GM23338 (cell line): ENCODE measurements around the gene TOX2. TPM values are rescaled to one million over a fixed set of nuclear protein-coding genes. Genes with fewer than 3 reads are reported as not detected.

Experiments used
- ATAC-seq: fragments of 200-7000 bp; cut with Tn5 transposase; 3 replicates; pipeline ENCODE4 v1.9.1; 2020
- DNase-seq: peaks from one replicate; pipeline ENCODE4 v3.0.0-alpha.2; 2015; ENCODE audit warnings: low spot score
- H2AFZ ChIP-seq: fragments of 200-600 bp; sonication (generic); 2 replicates; pipeline ENCODE4 v1.8.0; 2016; ENCODE audit warnings: antibody characterized with exemption, mild to moderate bottlenecking, moderate library complexity
- H3F3A ChIP-seq: fragments of 200-600 bp; sonication (generic); replicated peaks from 2 replicates; pipeline ENCODE4 v1.8.0; 2017; ENCODE audit warnings: antibody characterized with exemption, mixed run types, low read depth
- H3K27ac ChIP-seq: fragments of 200-600 bp; sonication (generic); 2 replicates; pipeline ENCODE4 v1.6.1; 2016; ENCODE audit warnings: low read depth
- H3K27me3 ChIP-seq: fragments of 200-600 bp; sonication (generic); 2 replicates; pipeline ENCODE4 v1.8.0; 2016; ENCODE audit warnings: mild to moderate bottlenecking, mixed run types, moderate library complexity; ENCODE audit not compliant: insufficient read depth
- H3K36me3 ChIP-seq: fragments of 200-600 bp; sonication (generic); 2 replicates; pipeline ENCODE4 v1.8.0; 2016; ENCODE audit warnings: mild to moderate bottlenecking; ENCODE audit not compliant: insufficient read depth
- H3K4me1 ChIP-seq: fragments of 200-600 bp; sonication (generic); 2 replicates; pipeline ENCODE4 v1.8.0; 2016; ENCODE audit warnings: mild to moderate bottlenecking, moderate library complexity; ENCODE audit not compliant: insufficient read depth
- H3K4me2 ChIP-seq: fragments of 200-600 bp; sonication (generic); 2 replicates; pipeline ENCODE4 v1.7.1; 2017; ENCODE audit warnings: mixed run types
- H3K4me3 ChIP-seq: fragments of 200-600 bp; sonication (generic); 2 replicates; pipeline ENCODE4 v1.6.1; 2016; ENCODE audit warnings: mixed run types
- H3K79me2 ChIP-seq: fragments of 200-600 bp; sonication (generic); replicated peaks from 2 replicates; pipeline ENCODE4 v1.8.0; 2017; ENCODE audit warnings: mild to moderate bottlenecking; ENCODE audit not compliant: insufficient read depth
- H3K9me2 ChIP-seq: fragments of 200-600 bp; sonication (generic); 2 replicates; pipeline ENCODE4 v1.8.0; 2017; ENCODE audit not compliant: insufficient read depth
- H4K20me1 ChIP-seq: fragments of 200-600 bp; sonication (generic); replicated peaks from 2 replicates; pipeline ENCODE4 v1.8.0; 2017; ENCODE audit warnings: mild to moderate bottlenecking; ENCODE audit not compliant: insufficient read depth
- H3K27ac Mint-ChIP-seq: 2 replicates; pipeline ENCODE4 v1.8.0; 2020; ENCODE audit warnings: inconsistent platforms, mild to moderate bottlenecking, moderate library complexity, mixed read lengths
- H3K27me3 Mint-ChIP-seq: 3 replicates; pipeline ENCODE4 v1.8.0; 2022; ENCODE audit warnings: low read depth, mild to moderate bottlenecking, moderate library complexity, mixed read lengths, inconsistent platforms; ENCODE audit not compliant: insufficient read depth, poor library complexity
- H3K36me3 Mint-ChIP-seq: 3 replicates; pipeline ENCODE4 v1.8.0; 2021; ENCODE audit warnings: low read depth, mild to moderate bottlenecking, inconsistent platforms, moderate library complexity, mixed read lengths
- H3K4me1 Mint-ChIP-seq: 3 replicates; pipeline ENCODE4 v1.8.0; 2020; ENCODE audit warnings: mild to moderate bottlenecking, inconsistent platforms, mixed read lengths
- H3K4me3 Mint-ChIP-seq: 3 replicates; pipeline ENCODE4 v1.8.0; 2021; ENCODE audit warnings: moderate library complexity, mild to moderate bottlenecking, inconsistent platforms, mixed read lengths
- H3K9me3 Mint-ChIP-seq: 3 replicates; pipeline ENCODE4 v1.8.0; 2020; ENCODE audit warnings: moderate library complexity, mild to moderate bottlenecking, inconsistent platforms, mixed read lengths
- CREB1 ChIP-seq: fragments of 250-450 bp; sonication (Bioruptor Pico); IDR thresholded peaks from 2 replicates; pipeline ENCODE4 v1.5.0; 2020; ENCODE audit warnings: low read depth, mild to moderate bottlenecking, moderate library complexity
- POLR2AphosphoS5 ChIP-seq: IDR thresholded peaks from 2 replicates; pipeline ENCODE4 v1.6.1; 2016; ENCODE audit warnings: antibody characterized with exemption, low read depth
- STAT1 ChIP-seq: IDR thresholded peaks from one replicate; pipeline ENCODE4 v1.6.1; 2016; ENCODE audit warnings: antibody characterized with exemption; ENCODE audit not compliant: unreplicated experiment
- ZNF114 ChIP-seq: fragments of 250-450 bp; sonication (Bioruptor Pico); IDR thresholded peaks from 2 replicates; pipeline ENCODE4 v1.5.0; 2020; ENCODE audit warnings: mild to moderate bottlenecking, moderate library complexity
- ZNF331 ChIP-seq: fragments of 250-450 bp; sonication (Bioruptor Pico); IDR thresholded peaks from 2 replicates; pipeline ENCODE4 v1.5.0; 2020; ENCODE audit warnings: low read depth, mild to moderate bottlenecking, moderate library complexity
- polyA plus RNA-seq: library from polyadenylated mRNA; unstranded; fragments of >200 nt; fragmentation: Nextera tagmentation; extraction: Ambion mirVana; gene quantifications from 2 replicates; pipeline ENCODE4 v1.2.1, GENCODE V29; 2016
- total RNA-seq: library from RNA; depleted of rRNA; stranded (reverse); fragments of >200 nt; shearing (Covaris generic); gene quantifications from 2 replicates; pipeline ENCODE4 v1.2.3, GENCODE V29; 2014
- TF ChIP-seq, protein P1 (sequence below): IDR thresholded peaks from 2 replicates; pipeline ENCODE4 v1.6.1; 2016; ENCODE audit warnings: antibody characterized with exemption
- TF ChIP-seq, protein P2 (sequence below): IDR thresholded peaks from one replicate; pipeline ENCODE4 v1.6.1; 2018; ENCODE audit warnings: antibody characterized with exemption; ENCODE audit not compliant: unreplicated experiment
- TF ChIP-seq, protein P3 (sequence below), 2 experiments: fragments of 200-600 bp in 1 of 2; sonication (generic) in 1 of 2; conservative IDR thresholded peaks; 2 replicates each; pipeline versions ENCODE4 v1.5.1 to v1.6.1; 2016 to 2017; ENCODE audit warnings: antibody characterized with exemption in 2 of 2, low read depth in 2 of 2, mild to moderate bottlenecking in 2 of 2, moderate library complexity in 1 of 2

TOX2 gene
- total and polyA plus RNA-seq, 2 experiments from 2014 or later: 1.4 to 1.5 TPM

DNA sequence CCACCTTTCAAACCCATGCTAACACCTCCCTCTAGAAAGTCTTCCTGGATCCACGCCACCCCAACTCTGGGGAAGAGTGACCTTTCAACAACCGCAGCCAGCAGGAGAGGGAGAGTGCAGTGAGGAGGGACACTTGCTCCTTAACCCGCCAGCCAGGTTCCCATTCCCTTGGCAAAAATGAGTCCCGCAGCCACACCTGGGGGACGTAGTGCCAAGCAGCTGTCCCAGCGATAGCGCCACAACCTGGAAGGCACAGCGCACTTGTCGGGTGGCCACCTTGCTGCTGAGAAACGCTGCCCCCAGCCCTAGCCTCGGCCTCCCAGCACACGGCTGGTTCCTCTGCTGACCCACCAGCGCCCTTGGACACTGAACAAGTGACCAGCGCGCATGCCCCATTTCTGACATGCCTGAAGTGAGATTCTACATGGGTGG, 153.0 kb downstream of the TOX2 start:
- TF ChIP-seq CREB1 (CRISPR knock-in tag) (no peak), STAT1 (no peak)
- TF ChIP-seq, protein P1, sequence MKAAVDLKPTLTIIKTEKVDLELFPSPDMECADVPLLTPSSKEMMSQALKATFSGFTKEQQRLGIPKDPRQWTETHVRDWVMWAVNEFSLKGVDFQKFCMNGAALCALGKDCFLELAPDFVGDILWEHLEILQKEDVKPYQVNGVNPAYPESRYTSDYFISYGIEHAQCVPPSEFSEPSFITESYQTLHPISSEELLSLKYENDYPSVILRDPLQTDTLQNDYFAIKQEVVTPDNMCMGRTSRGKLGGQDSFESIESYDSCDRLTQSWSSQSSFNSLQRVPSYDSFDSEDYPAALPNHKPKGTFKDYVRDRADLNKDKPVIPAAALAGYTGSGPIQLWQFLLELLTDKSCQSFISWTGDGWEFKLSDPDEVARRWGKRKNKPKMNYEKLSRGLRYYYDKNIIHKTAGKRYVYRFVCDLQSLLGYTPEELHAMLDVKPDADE: no peak
- TF ChIP-seq, protein P2, sequence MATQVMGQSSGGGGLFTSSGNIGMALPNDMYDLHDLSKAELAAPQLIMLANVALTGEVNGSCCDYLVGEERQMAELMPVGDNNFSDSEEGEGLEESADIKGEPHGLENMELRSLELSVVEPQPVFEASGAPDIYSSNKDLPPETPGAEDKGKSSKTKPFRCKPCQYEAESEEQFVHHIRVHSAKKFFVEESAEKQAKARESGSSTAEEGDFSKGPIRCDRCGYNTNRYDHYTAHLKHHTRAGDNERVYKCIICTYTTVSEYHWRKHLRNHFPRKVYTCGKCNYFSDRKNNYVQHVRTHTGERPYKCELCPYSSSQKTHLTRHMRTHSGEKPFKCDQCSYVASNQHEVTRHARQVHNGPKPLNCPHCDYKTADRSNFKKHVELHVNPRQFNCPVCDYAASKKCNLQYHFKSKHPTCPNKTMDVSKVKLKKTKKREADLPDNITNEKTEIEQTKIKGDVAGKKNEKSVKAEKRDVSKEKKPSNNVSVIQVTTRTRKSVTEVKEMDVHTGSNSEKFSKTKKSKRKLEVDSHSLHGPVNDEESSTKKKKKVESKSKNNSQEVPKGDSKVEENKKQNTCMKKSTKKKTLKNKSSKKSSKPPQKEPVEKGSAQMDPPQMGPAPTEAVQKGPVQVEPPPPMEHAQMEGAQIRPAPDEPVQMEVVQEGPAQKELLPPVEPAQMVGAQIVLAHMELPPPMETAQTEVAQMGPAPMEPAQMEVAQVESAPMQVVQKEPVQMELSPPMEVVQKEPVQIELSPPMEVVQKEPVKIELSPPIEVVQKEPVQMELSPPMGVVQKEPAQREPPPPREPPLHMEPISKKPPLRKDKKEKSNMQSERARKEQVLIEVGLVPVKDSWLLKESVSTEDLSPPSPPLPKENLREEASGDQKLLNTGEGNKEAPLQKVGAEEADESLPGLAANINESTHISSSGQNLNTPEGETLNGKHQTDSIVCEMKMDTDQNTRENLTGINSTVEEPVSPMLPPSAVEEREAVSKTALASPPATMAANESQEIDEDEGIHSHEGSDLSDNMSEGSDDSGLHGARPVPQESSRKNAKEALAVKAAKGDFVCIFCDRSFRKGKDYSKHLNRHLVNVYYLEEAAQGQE: no peak
- no peak for ATAC-seq
- no peaks in the 10 kb centered on the region for H3F3A ChIP-seq
- no peak for DNase-seq
- H3K4me2 ChIP-seq: no peak overlapping the region
- no peaks in the 10 kb centered on the region for H3K27me3 ChIP-seq
- no peaks in the 10 kb centered on the region for H3K36me3 Mint-ChIP-seq
- H3K9me3 Mint-ChIP-seq: no peaks in the 10 kb centered on the region
- no peak overlapping the region for H3K27ac Mint-ChIP-seq
- no peak overlapping the region for H3K4me3 Mint-ChIP-seq
- no peak overlapping the region for H3K4me3 ChIP-seq
- no peak overlapping the region for H3K27ac ChIP-seq
- H3K4me1 Mint-ChIP-seq: peaks cover 17% of the 10 kb centered on the region
- no peaks in the 10 kb centered on the region for H3K79me2 ChIP-seq
- H3K4me1 ChIP-seq: no peaks in the 10 kb centered on the region; the same call in 1 of the 2 replicates
- 0 out of 2 replicates have a peak, but pooled peaks cover 4% of the 10 kb centered on the region for H3K9me2 ChIP-seq
- no peaks in the 10 kb centered on the region for H3K36me3 ChIP-seq
- H2AFZ ChIP-seq: no peak overlapping the region
- H3K27me3 Mint-ChIP-seq: peaks cover 10% of the 10 kb centered on the region
- H4K20me1 ChIP-seq: no peaks in the 10 kb centered on the region

DNA sequence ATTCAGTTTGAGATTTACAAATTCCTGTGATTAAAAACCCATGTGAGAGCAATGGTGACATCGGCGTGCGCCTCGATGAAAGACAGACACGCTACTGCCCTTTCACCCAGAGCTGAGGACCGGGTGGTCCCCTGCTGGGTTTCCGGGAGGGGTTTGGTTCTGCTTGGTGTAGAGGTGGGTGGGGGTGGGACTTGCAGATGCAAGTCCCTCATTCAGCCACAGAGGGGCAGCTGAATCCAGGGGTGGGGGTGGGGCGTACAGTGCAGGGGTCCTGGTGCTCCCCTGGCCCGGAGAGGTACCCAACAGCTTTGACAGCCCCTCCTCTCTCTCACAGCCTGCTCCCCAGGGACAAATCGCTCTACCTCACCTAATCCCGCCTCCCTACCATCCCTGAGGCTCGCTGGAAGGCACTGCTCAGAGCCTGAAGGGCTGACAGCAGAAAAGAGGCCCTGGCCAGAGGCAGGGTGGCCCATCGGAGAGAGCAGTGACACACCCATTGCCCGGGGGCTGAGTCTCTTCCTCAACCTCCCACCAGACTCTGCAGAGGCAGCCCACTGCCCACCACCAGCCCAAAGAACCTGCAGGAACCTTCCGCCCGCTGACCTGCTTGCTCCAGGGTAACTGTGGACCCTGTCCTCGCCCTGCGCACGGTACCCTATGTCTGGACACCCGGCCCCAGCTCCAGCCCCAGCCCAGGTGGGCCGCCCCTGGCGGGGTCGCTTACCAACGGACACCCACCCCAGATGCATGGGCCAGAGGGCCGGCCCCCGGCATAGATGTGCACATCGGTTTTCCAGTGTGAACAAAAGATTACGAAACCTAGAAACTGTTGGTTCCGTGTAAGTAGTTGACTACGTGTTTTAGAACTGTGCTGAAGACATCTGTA, 153.9 kb downstream of the TOX2 start:
- DNase-seq: peak; percentile 36
- H3F3A ChIP-seq: no peaks in the 10 kb centered on the region
- peak overlapping the region; percentile 72; the same call in 1 of the 2 replicates for H2AFZ ChIP-seq
- H3K9me2 ChIP-seq: 0 out of 2 replicates have a peak, but pooled peaks cover 1% of the 10 kb centered on the region
- no peak overlapping the region for H3K27ac ChIP-seq
- no peak overlapping the region for H3K4me2 ChIP-seq
- ATAC-seq: peak; percentile 60
- H3K4me3 ChIP-seq: no peak overlapping the region
- no peaks in the 10 kb centered on the region for H3K36me3 ChIP-seq
- H4K20me1 ChIP-seq: no peaks in the 10 kb centered on the region
- no peaks in the 10 kb centered on the region for H3K79me2 ChIP-seq
- Mint-ChIP-seq H3K27ac (no peak overlapping the region), H3K9me3 (no peaks in the 10 kb centered on the region), H3K27me3 (peaks cover 10% of the 10 kb centered on the region), H3K36me3 (no peaks in the 10 kb centered on the region), H3K4me1 (peaks cover 21% of the 10 kb centered on the region), H3K4me3 (no peak overlapping the region)
- no peaks in the 10 kb centered on the region for H3K27me3 ChIP-seq
- no peaks in the 10 kb centered on the region; the same call in 1 of the 2 replicates for H3K4me1 ChIP-seq
- TF ChIP-seq ZNF331: no peak
- TF ChIP-seq ZNF114 (CRISPR knock-in tag): no peak
- TF ChIP-seq, protein P3, sequence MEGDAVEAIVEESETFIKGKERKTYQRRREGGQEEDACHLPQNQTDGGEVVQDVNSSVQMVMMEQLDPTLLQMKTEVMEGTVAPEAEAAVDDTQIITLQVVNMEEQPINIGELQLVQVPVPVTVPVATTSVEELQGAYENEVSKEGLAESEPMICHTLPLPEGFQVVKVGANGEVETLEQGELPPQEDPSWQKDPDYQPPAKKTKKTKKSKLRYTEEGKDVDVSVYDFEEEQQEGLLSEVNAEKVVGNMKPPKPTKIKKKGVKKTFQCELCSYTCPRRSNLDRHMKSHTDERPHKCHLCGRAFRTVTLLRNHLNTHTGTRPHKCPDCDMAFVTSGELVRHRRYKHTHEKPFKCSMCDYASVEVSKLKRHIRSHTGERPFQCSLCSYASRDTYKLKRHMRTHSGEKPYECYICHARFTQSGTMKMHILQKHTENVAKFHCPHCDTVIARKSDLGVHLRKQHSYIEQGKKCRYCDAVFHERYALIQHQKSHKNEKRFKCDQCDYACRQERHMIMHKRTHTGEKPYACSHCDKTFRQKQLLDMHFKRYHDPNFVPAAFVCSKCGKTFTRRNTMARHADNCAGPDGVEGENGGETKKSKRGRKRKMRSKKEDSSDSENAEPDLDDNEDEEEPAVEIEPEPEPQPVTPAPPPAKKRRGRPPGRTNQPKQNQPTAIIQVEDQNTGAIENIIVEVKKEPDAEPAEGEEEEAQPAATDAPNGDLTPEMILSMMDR (conservative IDR thresholded peaks at IDR 0.05; ENCODE audit: low read depth in 2 of 2): no peak
- no peak for TF ChIP-seq POLR2AphosphoS5
